AG09319 (cell line): ENCODE data around the gene KRTAP10-8.
"Not testable (repeated sequence)": the region's sequence is repeated elsewhere in the genome, so short reads cannot be mapped to it uniquely, and the experiment has no call there.

ENCODE experiments used
- DNase-seq: peaks from one replicate; pipeline ENCODE4 v3.0.0-alpha.2; 2010; ENCODE audit warnings: low read depth; ENCODE audit errors: extremely low read depth
- TF ChIP-seq, protein P1 (sequence below): IDR thresholded peaks from 2 replicates; pipeline ENCODE4 v1.5.1; 2011; ENCODE audit warnings: low read depth, mild to moderate bottlenecking, inconsistent platforms, low read length, moderate library complexity

KRTAP10-8 gene

DNA sequence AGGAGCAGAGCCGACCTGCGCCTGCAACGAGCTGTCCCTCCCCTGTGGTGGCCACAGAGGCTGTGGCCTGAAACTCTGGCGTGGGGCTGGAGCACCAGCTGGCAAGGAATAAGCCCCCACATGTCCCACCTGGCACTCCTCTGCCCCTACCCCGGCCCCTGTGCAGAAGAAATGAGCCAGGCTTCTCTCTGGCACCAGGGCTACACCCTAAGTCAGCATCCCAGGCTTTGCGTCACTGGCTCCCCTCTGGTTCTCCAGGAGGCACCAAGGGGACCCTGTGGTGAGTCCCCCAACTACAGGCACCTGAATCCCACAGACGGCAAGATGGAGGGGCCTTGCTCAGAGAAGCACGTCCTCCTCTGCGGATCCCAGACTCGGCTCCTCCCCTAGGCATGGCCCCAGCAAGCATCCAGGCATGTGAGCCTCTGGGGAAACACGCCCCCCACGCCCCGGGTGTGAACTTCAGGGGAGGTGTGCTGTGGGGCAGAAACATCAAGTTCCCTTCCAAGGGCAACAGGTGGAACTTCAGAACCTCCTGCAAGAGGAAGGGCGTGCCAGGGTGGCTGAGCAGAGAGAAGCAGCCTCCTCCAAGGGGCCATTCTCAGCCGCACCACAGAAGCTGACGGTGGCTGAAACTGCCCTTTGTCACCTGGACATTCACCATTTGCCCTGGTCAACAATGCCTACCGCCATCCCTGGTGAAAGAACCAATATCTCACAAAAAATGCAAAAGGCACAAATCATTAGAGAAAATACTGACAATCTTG, 8.6 kb upstream of the KRTAP10-8 start:
- no peak for DNase-seq
- TF ChIP-seq, protein P1, sequence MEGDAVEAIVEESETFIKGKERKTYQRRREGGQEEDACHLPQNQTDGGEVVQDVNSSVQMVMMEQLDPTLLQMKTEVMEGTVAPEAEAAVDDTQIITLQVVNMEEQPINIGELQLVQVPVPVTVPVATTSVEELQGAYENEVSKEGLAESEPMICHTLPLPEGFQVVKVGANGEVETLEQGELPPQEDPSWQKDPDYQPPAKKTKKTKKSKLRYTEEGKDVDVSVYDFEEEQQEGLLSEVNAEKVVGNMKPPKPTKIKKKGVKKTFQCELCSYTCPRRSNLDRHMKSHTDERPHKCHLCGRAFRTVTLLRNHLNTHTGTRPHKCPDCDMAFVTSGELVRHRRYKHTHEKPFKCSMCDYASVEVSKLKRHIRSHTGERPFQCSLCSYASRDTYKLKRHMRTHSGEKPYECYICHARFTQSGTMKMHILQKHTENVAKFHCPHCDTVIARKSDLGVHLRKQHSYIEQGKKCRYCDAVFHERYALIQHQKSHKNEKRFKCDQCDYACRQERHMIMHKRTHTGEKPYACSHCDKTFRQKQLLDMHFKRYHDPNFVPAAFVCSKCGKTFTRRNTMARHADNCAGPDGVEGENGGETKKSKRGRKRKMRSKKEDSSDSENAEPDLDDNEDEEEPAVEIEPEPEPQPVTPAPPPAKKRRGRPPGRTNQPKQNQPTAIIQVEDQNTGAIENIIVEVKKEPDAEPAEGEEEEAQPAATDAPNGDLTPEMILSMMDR, result no peak

DNA sequence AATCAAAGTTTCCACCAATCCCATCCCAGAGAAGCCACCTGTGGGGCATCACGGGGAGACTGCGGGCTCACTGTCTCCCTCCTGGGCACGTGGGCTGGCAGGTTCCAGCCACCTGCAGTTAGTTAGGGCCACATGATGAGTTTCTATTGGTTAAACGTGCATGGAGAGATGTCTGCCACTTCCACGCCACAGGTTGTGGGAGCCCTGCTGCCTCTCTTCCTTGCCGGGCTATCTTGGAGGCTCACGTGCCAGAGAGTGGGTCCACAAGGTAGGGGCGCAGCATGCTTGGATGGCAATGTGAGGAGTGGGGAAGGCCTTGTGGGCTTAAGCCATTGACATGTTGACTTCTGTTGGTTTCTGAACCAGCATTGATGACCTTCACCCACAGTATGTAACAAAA, 8.0 kb upstream of the KRTAP10-8 start:
- TF ChIP-seq, protein P1, result no peak
- DNase-seq, result no peak

DNA sequence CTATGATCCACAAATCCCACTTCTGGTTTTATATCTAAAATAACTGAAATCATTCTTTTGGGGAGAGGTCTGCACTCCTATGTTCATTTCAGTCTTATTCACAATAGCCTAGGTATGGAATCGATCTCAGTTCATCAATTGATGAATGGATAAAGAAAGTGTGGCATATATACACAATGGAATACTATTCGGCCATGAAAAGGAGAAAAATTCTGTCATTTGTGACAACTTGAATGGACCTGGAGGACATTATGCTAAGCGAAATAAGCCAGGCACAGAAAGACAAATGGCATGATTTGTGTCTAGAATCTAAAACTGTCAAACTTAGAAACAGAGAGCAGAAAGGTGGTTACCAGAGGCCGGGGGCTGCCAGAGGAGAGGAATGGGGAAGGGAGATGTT, 5.4 kb upstream of the KRTAP10-8 start:
- TF ChIP-seq, protein P1, result no peak
- DNase-seq, result no peak

DNA sequence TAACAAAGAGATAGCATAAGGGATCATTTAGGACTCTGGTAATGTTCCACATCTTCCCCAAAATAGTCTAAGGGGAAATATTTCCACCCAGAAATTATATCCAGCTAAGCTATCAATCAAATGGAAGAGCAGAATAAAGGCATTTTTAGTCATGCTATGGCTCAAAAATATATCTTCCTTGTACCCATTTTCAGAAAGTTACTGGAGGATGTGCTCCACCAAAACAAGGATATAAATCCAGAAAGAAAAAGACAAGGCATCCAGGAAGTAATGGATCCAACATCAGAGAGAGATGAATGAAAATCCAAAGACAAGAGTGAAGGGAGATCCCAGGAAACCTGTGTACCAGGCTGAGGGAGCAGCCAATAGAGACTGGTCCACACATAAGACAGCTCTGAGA, 2.7 kb upstream of the KRTAP10-8 start:
- DNase-seq, result no peak
- TF ChIP-seq, protein P1, result no peak

DNA sequence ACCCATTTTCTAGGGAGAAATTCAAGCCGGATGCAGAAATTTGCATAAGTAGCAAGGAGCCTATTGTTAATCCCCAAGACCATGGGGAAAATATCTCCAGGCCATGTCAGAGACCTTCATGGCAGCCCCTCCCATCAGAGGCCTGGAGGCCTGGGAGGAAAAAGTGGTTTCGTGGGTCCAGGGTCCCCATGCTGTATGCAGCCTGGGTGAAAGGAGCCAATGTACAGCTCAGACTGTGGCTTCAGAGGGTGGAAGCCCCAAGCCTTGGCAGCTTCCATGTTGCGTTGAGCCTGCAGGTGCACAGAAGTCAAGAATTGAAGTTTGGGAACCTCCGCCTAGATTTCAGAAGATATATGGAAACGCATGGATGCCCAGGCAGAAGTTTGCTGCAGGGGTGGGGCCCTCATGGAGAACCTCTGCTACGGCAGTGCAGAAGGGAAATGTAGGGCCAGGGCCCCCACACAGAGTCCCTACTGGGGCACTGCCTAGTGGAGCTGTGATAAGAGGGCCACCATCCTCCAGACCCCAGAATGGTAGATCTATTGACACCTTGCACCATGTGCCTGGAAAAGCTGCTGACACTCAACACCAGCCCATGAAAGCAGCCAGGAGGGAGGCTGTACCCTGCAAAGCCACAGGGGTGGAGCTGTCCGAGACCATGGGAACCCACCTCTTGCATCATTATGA, 1.6 kb upstream of the KRTAP10-8 start:
- not testable (repeated sequence) for DNase-seq

DNA sequence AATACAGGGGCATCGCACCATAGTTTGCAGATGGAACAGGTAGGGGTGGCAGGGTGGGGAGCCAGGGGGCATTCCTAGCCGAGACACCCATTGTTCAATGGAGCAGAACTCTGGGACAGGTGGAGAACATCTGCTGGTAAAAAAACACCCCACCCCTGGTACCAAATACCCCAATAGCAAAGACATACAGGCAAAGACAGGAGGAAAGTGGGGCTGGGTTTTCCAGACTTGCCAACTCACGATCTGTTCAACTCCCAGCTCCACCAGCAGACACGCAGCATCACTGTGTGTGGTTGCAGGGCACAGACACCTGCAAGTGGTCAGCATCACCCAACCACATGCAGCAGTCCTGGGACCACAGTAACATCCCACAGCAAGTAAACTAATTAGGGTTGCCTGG, 328 bp upstream of the KRTAP10-8 start:
- TF ChIP-seq, protein P1, result no peak

DNA sequence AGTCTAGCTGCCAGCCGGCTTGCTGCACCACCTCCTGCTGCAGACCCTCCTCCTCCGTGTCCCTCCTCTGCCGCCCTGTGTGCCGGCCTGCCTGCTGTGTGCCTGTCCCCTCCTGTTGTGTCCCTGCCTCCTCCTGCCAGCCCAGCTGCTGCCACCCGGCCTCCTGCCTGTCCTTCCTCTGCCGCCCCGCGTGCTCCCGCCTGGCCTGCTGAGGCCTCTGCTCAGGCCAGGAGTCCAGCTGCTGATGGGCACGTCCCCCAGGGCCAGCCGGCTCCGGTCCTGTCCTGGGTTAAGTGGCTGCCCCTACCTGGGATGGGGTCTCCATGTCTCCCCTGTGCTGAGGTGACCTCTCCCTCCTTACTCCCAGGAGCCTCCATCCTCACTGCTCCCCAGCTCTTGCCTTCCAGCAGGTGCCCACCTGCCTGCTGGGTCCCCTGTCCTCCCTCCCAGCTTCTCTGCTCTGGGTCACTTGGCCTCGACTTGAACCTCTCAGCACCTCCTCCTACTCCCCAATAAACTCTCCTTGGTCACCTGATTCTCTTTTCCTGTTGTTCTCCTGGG, 870 bp downstream of the KRTAP10-8 start:
- DNase-seq, result no peak
- TF ChIP-seq, protein P1, result no peak

More for the DNA sequence above, 328 bp upstream of the KRTAP10-8 start:
- DNase-seq, result no peak
